Loucy (cell line): ENCODE results near the gene FZD8.

Experiments
- H2AFZ ChIP-seq: fragments of 200-600 bp; sonication (generic); 2 replicates; pipeline ENCODE4 v1.6.0; 2016; ENCODE audit warnings: antibody characterized with exemption, mild to moderate bottlenecking, low read length, moderate library complexity
- H3F3A ChIP-seq: fragments of 200-600 bp; 2 replicates; pipeline ENCODE4 v1.6.0; 2016; ENCODE audit warnings: antibody characterized with exemption, low read depth, mild to moderate bottlenecking
- H3K27me3 ChIP-seq: fragments of 200-600 bp; sonication (generic); 2 replicates; pipeline ENCODE4 v1.6.1; 2014; ENCODE audit warnings: low read length, mild to moderate bottlenecking; ENCODE audit not compliant: insufficient read depth, poor library complexity, severe bottlenecking
- H3K36me3 ChIP-seq: fragments of 200-600 bp; sonication (generic); 2 replicates; pipeline ENCODE4 v1.6.1; 2016; ENCODE audit warnings: low read length; ENCODE audit not compliant: insufficient read depth
- H3K4me1 ChIP-seq: fragments of 200-600 bp; sonication (generic); 2 replicates; pipeline ENCODE4 v1.5.1; 2014; ENCODE audit warnings: low read length, mild to moderate bottlenecking; ENCODE audit not compliant: insufficient read depth, poor library complexity, severe bottlenecking
- H3K4me2 ChIP-seq: fragments of 200-600 bp; sonication (generic); 2 replicates; pipeline ENCODE4 v1.6.0; 2014; ENCODE audit warnings: antibody characterized with exemption, low read length, low read depth, mild to moderate bottlenecking; ENCODE audit not compliant: poor library complexity, severe bottlenecking
- H3K4me3 ChIP-seq: fragments of 200-600 bp; sonication (generic); 2 replicates; pipeline ENCODE4 v1.5.1; 2014; ENCODE audit warnings: low read length, mild to moderate bottlenecking, mixed read lengths; ENCODE audit not compliant: poor library complexity, severe bottlenecking
- H3K79me2 ChIP-seq: fragments of 200-600 bp; sonication (generic); 2 replicates; pipeline ENCODE4 v1.6.1; 2014; ENCODE audit warnings: low read length; ENCODE audit not compliant: insufficient read depth
- H3K9ac ChIP-seq: fragments of 200-600 bp; sonication (generic); 2 replicates; pipeline ENCODE4 v1.6.0; 2014; ENCODE audit warnings: mild to moderate bottlenecking, low read depth, low read length, moderate library complexity; ENCODE audit not compliant: poor library complexity, severe bottlenecking
- H3K9me2 ChIP-seq: fragments of 200-600 bp; sonication (generic); replicated peaks from 2 replicates; pipeline ENCODE4 v1.6.1; 2016; ENCODE audit warnings: low read depth, low read length, mixed read lengths
- H3K9me3 ChIP-seq: fragments of 200-600 bp; sonication (generic); 2 replicates; pipeline ENCODE4 v1.6.1; 2014; ENCODE audit warnings: mild to moderate bottlenecking, antibody characterized with exemption, low read length, low read depth; ENCODE audit not compliant: insufficient read depth
- H4K20me1 ChIP-seq: fragments of 200-600 bp; sonication (generic); 2 replicates; pipeline ENCODE4 v1.6.0; 2014; ENCODE audit warnings: antibody characterized with exemption, low read length, mild to moderate bottlenecking; ENCODE audit not compliant: insufficient read depth, poor library complexity, severe bottlenecking
- CTCF ChIP-seq: fragments of 200-600 bp; sonication (generic); conservative IDR thresholded peaks from 2 replicates; pipeline ENCODE4 v1.5.1; 2014; ENCODE audit warnings: mild to moderate bottlenecking, antibody characterized with exemption, low read length
- EZH2phosphoT487 ChIP-seq: fragments of 200-600 bp; IDR thresholded peaks from 2 replicates; pipeline ENCODE4 v1.6.1; 2018; ENCODE audit warnings: antibody characterized with exemption, mild to moderate bottlenecking, moderate library complexity, borderline replicate concordance

FZD8 gene

GRCh38 chr10:35667270-35667889, 25.3 kb upstream of the FZD8 start:
- Histone ChIP-seq H3K4me3 (no peak overlapping the region), H3K9me2 (no peaks in the 10 kb centered on the region), H3F3A (no peaks in the 10 kb centered on the region), H3K27me3 (no peaks in the 10 kb centered on the region), H2AFZ (no peak overlapping the region), H3K36me3 (no peaks in the 10 kb centered on the region), H3K9ac (no peak overlapping the region), H3K79me2 (no peaks in the 10 kb centered on the region), H4K20me1 (no peaks in the 10 kb centered on the region), H3K9me3 (no peaks in the 10 kb centered on the region), H3K4me2 (no peak overlapping the region), H3K4me1 (no peaks in the 10 kb centered on the region)
- no peak for TF ChIP-seq CTCF
- TF ChIP-seq EZH2phosphoT487, result no peak

- H3K4me3 ChIP-seq, result no peak overlapping the region
- no peaks in the 10 kb centered on the region; the same call in 1 of the 2 replicates for H3K9me2 ChIP-seq
- H3K79me2 ChIP-seq, result no peaks in the 10 kb centered on the region
- H3K9me3 ChIP-seq, result no peaks in the 10 kb centered on the region; the same call in 1 of the 2 replicates
- no peak overlapping the region for H3K9ac ChIP-seq
- no peaks in the 10 kb centered on the region for H3K27me3 ChIP-seq
- no peaks in the 10 kb centered on the region for H3K36me3 ChIP-seq
- no peak for TF ChIP-seq EZH2phosphoT487
- no peak for TF ChIP-seq CTCF
- H3F3A ChIP-seq, result no peaks in the 10 kb centered on the region
- no peaks in the 10 kb centered on the region for H3K4me1 ChIP-seq
- H2AFZ ChIP-seq, result no peak overlapping the region
- H4K20me1 ChIP-seq, result no peaks in the 10 kb centered on the region
- no peak overlapping the region for H3K4me2 ChIP-seq
Observed at GRCh38 chr10:35661236-35661635, 19.1 kb upstream of the FZD8 start.

- H3K36me3 ChIP-seq, result no peaks in the 10 kb centered on the region
- no peak overlapping the region for H3K9ac ChIP-seq
- H3K27me3 ChIP-seq, result no peaks in the 10 kb centered on the region
- no peaks in the 10 kb centered on the region for H3F3A ChIP-seq
- H3K9me3 ChIP-seq, result no peaks in the 10 kb centered on the region; the same call in 1 of the 2 replicates
- no peak for TF ChIP-seq EZH2phosphoT487
- TF ChIP-seq CTCF, result no peak
- no peak overlapping the region for H2AFZ ChIP-seq
- no peak overlapping the region for H3K4me3 ChIP-seq
- no peaks in the 10 kb centered on the region for H3K79me2 ChIP-seq
- H3K4me1 ChIP-seq, result no peaks in the 10 kb centered on the region
- H3K9me2 ChIP-seq, result no peaks in the 10 kb centered on the region; the same call in 1 of the 2 replicates
- no peaks in the 10 kb centered on the region for H4K20me1 ChIP-seq
- H3K4me2 ChIP-seq, result no peak overlapping the region
Observed at GRCh38 chr10:35659456-35659855, 17.4 kb upstream of the FZD8 start.
